SK-N-SH (cell line): Measurements from ENCODE around the gene HES6.

Source experiments
- CHD2 ChIP-seq: fragments of 150-350 bp; IDR thresholded peaks from 2 replicates; pipeline ENCODE4 v1.6.1; 2018; ENCODE audit warnings: low read length; ENCODE audit not compliant: partially characterized antibody
- EP300 ChIP-seq, 2 experiments: IDR thresholded peaks; 2 replicates each; pipeline versions ENCODE4 v1.4.0 to v1.6.1; 2012; ENCODE audit warnings: borderline replicate concordance in 1 of 2, low read depth in 1 of 2, low read length in 1 of 2
- GATA2 ChIP-seq: sonication (generic); formaldehyde crosslinking; IDR thresholded peaks from 2 replicates; pipeline ENCODE4 v1.5.0; 2020; ENCODE audit warnings: mild to moderate bottlenecking, missing genetic modification reagents
- JUND ChIP-seq: IDR thresholded peaks from 2 replicates; pipeline ENCODE4 v1.4.0; 2012
- NRF1 ChIP-seq: IDR thresholded peaks from 2 replicates; pipeline ENCODE4 v1.6.1; 2012; ENCODE audit warnings: low read depth, mild to moderate bottlenecking, low read length
- POLR2AphosphoS5 ChIP-seq: IDR thresholded peaks from 2 replicates; pipeline ENCODE4 v1.6.1; 2012; ENCODE audit warnings: low read depth, low read length
- SIN3A ChIP-seq: IDR thresholded peaks from 2 replicates; pipeline ENCODE4 v1.6.1; 2012; ENCODE audit warnings: low read depth, mild to moderate bottlenecking, low read length, moderate library complexity, borderline replicate concordance
- YY1 ChIP-seq: IDR thresholded peaks from 2 replicates; pipeline ENCODE4 v1.4.0; 2012; ENCODE audit warnings: low read depth, mild to moderate bottlenecking
- TF ChIP-seq, protein P1 (sequence below): fragments of 200-600 bp; sonication (generic); IDR thresholded peaks from 2 replicates; pipeline ENCODE4 v1.6.1; 2017; ENCODE audit warnings: antibody characterized with exemption, mild to moderate bottlenecking, moderate library complexity
- TF ChIP-seq, protein P2 (sequence below): IDR thresholded peaks from 2 replicates; pipeline ENCODE4; 2012
- TF ChIP-seq, protein P3 (sequence below): IDR thresholded peaks from 2 replicates; pipeline ENCODE4 v1.6.1; 2012; ENCODE audit warnings: mild to moderate bottlenecking, low read depth, low read length, moderate library complexity
- TF ChIP-seq, protein P4 (sequence below): IDR thresholded peaks from 2 replicates; pipeline ENCODE4 v1.4.0; 2012; ENCODE audit warnings: low read depth, borderline replicate concordance
- TF ChIP-seq, protein P5 (sequence below): IDR thresholded peaks from 2 replicates; pipeline ENCODE4 v1.4.0; 2012; ENCODE audit warnings: low read depth, borderline replicate concordance

DNA sequence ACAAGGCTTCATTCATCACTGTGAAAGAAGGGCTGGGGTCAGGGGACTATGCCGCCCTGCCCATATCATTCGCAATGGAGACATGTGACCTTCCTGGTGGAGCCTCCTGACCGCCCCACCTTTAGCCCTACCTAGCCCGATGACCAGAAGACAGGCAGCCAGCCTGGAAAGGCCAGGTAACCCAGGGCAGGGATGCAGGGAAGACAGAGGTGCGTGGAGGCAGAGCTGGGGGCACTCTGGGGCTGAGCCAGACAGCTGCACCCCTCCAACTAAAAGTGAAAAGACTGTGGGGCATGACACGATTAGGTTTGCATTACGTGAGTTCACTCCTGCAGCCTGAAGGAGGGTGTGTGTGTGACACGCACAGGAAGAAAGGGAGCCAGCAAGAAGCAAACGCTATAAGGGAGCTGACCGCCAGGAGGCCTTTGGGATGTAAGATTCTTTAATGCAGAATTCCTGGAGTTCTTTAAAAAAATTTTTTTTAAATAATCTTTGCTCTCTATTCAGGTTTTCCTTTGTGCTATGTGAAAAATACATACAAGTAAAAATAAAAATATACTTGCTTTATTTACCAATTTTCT lies 3.7 kb upstream of the HES6 start:
- TF ChIP-seq, protein P1, sequence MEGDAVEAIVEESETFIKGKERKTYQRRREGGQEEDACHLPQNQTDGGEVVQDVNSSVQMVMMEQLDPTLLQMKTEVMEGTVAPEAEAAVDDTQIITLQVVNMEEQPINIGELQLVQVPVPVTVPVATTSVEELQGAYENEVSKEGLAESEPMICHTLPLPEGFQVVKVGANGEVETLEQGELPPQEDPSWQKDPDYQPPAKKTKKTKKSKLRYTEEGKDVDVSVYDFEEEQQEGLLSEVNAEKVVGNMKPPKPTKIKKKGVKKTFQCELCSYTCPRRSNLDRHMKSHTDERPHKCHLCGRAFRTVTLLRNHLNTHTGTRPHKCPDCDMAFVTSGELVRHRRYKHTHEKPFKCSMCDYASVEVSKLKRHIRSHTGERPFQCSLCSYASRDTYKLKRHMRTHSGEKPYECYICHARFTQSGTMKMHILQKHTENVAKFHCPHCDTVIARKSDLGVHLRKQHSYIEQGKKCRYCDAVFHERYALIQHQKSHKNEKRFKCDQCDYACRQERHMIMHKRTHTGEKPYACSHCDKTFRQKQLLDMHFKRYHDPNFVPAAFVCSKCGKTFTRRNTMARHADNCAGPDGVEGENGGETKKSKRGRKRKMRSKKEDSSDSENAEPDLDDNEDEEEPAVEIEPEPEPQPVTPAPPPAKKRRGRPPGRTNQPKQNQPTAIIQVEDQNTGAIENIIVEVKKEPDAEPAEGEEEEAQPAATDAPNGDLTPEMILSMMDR, result no peak
- TF ChIP-seq POLR2AphosphoS5 (no peak), YY1 (no peak), GATA2 (CRISPR knock-in tag) (no peak), CHD2 (no peak), JUND (no peak), SIN3A (no peak), NRF1 (no peak), EP300 (IDR thresholded peaks at IDR 0.05; ENCODE audit: borderline replicate concordance in 1 of 2, low read depth in 1 of 2, low read length in 1 of 2) (no peak)
- TF ChIP-seq, protein P2, sequence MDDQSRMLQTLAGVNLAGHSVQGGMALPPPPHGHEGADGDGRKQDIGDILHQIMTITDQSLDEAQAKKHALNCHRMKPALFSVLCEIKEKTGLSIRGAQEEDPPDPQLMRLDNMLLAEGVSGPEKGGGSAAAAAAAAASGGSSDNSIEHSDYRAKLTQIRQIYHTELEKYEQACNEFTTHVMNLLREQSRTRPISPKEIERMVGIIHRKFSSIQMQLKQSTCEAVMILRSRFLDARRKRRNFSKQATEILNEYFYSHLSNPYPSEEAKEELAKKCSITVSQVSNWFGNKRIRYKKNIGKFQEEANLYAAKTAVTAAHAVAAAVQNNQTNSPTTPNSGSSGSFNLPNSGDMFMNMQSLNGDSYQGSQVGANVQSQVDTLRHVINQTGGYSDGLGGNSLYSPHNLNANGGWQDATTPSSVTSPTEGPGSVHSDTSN, result no peak
- TF ChIP-seq, protein P3, sequence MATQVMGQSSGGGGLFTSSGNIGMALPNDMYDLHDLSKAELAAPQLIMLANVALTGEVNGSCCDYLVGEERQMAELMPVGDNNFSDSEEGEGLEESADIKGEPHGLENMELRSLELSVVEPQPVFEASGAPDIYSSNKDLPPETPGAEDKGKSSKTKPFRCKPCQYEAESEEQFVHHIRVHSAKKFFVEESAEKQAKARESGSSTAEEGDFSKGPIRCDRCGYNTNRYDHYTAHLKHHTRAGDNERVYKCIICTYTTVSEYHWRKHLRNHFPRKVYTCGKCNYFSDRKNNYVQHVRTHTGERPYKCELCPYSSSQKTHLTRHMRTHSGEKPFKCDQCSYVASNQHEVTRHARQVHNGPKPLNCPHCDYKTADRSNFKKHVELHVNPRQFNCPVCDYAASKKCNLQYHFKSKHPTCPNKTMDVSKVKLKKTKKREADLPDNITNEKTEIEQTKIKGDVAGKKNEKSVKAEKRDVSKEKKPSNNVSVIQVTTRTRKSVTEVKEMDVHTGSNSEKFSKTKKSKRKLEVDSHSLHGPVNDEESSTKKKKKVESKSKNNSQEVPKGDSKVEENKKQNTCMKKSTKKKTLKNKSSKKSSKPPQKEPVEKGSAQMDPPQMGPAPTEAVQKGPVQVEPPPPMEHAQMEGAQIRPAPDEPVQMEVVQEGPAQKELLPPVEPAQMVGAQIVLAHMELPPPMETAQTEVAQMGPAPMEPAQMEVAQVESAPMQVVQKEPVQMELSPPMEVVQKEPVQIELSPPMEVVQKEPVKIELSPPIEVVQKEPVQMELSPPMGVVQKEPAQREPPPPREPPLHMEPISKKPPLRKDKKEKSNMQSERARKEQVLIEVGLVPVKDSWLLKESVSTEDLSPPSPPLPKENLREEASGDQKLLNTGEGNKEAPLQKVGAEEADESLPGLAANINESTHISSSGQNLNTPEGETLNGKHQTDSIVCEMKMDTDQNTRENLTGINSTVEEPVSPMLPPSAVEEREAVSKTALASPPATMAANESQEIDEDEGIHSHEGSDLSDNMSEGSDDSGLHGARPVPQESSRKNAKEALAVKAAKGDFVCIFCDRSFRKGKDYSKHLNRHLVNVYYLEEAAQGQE, result no peak
- TF ChIP-seq, protein P4, sequence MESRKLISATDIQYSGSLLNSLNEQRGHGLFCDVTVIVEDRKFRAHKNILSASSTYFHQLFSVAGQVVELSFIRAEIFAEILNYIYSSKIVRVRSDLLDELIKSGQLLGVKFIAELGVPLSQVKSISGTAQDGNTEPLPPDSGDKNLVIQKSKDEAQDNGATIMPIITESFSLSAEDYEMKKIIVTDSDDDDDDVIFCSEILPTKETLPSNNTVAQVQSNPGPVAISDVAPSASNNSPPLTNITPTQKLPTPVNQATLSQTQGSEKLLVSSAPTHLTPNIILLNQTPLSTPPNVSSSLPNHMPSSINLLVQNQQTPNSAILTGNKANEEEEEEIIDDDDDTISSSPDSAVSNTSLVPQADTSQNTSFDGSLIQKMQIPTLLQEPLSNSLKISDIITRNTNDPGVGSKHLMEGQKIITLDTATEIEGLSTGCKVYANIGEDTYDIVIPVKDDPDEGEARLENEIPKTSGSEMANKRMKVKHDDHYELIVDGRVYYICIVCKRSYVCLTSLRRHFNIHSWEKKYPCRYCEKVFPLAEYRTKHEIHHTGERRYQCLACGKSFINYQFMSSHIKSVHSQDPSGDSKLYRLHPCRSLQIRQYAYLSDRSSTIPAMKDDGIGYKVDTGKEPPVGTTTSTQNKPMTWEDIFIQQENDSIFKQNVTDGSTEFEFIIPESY, result no peak
- TF ChIP-seq, protein P5, sequence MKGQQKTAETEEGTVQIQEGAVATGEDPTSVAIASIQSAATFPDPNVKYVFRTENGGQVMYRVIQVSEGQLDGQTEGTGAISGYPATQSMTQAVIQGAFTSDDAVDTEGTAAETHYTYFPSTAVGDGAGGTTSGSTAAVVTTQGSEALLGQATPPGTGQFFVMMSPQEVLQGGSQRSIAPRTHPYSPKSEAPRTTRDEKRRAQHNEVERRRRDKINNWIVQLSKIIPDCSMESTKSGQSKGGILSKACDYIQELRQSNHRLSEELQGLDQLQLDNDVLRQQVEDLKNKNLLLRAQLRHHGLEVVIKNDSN, result no peak
